GM13977 (cell line): ENCODE measurements around the gene NTRK3.

Source experiments
- DNase-seq: peaks from one replicate; pipeline ENCODE4 v3.0.0; 2012; ENCODE audit warnings: low spot score
- in situ Hi-C: fragments of 300-500 bp; cut with MboI; formaldehyde crosslinking; loops from one replicate; pipeline ENCODE4 v1.12.0; 2022; ENCODE audit warnings: low sequenced_read_pairs, low pct_unique_long_range_greater_than_20kb, mixed read lengths, inconsistent platforms; ENCODE audit not compliant: unreplicated experiment
- TF ChIP-seq, protein P1 (sequence below): IDR thresholded peaks from 2 replicates; pipeline ENCODE4 v1.5.1; 2012; ENCODE audit warnings: mild to moderate bottlenecking, control low read depth; ENCODE audit not compliant: insufficient read depth; ENCODE audit errors: extremely low read depth, missing control alignments

Gene NTRK3

DNA sequence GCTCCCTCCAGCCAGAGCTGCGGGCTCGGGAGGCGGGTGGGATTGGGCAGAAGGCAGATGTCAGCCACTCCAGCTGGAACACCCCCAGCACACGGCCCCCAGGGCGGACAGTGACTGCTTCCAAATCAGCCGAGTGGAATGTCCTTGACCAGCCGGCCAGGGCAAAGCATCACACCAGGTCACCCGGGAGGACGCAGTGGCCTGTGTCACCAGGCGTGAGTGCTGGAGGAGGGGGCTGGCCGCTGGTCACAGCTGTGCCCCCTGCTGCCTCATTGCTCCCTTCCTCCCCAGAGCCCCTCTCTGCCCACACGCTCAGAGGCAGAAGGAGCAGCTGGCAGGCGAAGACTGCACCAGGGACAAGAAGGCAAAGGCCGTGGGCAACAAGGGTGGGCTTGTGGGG lies 33.5 kb downstream of the NTRK3 start:
- TF ChIP-seq, protein P1, sequence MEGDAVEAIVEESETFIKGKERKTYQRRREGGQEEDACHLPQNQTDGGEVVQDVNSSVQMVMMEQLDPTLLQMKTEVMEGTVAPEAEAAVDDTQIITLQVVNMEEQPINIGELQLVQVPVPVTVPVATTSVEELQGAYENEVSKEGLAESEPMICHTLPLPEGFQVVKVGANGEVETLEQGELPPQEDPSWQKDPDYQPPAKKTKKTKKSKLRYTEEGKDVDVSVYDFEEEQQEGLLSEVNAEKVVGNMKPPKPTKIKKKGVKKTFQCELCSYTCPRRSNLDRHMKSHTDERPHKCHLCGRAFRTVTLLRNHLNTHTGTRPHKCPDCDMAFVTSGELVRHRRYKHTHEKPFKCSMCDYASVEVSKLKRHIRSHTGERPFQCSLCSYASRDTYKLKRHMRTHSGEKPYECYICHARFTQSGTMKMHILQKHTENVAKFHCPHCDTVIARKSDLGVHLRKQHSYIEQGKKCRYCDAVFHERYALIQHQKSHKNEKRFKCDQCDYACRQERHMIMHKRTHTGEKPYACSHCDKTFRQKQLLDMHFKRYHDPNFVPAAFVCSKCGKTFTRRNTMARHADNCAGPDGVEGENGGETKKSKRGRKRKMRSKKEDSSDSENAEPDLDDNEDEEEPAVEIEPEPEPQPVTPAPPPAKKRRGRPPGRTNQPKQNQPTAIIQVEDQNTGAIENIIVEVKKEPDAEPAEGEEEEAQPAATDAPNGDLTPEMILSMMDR: no peak
- DNase-seq: no peak
- in situ Hi-C loops: no loop called here

GRCh38 chr15:88221836-88222235 lies 34.7 kb downstream of the NTRK3 start:
- TF ChIP-seq, protein P1: no peak

DNA sequence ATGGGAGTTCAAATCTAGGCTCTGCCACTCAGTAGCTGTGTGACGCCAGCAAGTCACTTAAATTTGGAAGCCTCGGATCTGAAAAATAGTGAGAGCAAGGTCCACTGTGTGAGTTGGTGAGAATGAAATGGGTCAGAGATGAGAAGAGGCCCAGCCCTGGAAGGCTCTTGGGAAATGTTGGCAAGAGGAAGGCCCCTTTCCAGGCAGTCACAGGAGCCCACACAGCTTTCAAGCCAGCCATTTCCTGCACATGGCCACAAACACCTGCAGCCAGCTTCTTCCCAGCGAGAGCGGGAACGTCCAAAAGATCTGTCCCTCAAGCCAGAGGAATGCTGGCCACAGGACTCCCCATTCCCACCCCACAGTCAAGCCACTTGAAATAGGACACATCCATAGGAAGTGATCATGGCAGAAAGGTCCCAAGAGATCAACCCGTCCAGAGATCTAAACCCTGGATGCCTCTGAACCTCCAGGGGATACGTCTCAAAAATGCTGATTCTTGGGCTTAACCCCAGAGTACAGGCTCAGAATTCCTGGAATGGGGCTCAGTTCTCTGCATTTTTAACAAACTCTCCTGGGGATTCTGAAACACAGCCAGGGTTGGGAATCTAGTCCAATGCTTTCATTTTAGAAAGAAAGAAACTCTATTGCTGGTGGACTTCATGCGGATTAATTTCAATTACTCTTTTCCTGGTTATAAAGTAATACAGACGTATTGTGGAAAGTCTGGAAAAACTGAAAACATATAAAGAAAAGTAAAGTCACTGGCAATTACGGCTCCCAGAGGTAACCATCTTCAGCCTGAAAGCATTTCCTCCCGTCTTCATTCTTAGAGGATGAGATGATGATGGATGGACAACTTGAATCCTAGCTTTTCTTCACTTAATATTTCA lies 35.9 kb downstream of the NTRK3 start:
- DNase-seq: no peak
- TF ChIP-seq, protein P1: no peak
- in situ Hi-C loops: no loop called here

More at GRCh38 chr15:88221836-88222235, 34.7 kb downstream of the NTRK3 start:
- no peak for DNase-seq
- in situ Hi-C loops: no loop called here

- in situ Hi-C loops: no loop called here
- DNase-seq: no peak
Measured at GRCh38 chr15:88219623-88220022, 36.9 kb downstream of the NTRK3 start.

DNA sequence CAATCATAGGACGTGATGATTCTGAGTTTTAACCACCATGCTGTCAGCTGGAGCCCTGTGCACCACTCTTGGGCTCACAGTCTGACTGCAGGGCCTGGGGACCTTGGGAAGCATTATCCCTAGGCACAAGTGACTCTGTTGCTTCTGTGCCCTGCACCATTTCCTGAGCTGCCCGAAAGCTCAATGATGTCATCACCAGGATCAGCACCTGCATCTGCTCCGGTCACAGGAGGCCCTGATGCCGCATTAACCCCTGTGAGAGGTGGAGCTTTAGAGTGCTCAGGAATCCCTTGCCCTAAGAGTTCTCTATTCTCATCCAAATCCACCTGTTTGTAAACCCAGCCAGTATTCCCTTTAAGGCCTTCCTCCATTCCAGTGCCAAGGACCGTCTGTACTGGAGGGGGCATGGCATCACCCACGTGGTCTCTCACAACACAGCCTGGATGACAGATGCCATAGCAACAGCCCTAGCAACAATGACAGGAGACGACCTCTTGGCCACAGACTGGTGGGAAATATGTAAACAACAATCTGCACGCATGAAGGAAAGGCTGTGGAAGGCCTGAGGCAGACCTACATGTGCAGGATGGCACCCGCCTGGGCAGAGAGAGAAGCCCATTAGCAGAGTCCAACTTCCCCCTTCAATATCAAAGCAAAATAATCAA lies 37.9 kb downstream of the NTRK3 start:
- in situ Hi-C loops: no loop called here
- TF ChIP-seq, protein P1: no peak
- DNase-seq: no peak

More at GRCh38 chr15:88219623-88220022, 36.9 kb downstream of the NTRK3 start:
- TF ChIP-seq, protein P1: no peak

DNA sequence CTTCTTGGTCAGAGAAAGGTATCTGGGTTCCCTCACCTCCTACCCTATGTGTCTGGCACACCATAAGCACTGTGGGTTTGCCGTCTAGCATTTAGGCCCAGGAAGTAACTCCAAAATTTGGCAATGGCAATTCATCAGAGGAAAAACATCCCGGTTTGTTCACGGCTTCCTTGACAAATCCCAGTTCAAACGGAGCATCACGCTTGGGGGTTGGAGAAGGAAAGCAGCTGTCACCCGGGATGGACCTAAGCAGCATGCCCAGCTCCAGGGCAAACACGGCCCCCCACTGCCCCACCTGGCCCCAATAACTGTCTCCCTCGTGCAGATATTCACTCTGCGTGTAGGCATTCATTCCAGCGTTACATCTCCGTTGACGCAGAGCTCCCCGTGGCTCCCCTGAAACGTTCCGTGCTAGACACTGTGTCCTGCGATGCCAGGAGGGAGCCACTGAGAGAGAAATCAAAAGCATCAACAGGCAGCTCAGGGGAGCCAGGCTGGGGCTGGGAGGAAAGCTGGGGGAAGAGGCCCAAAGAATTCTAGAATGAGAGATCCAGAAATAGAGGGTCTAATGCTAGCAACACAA lies 41.4 kb downstream of the NTRK3 start:
- TF ChIP-seq, protein P1: no peak
- no peak for DNase-seq
- in situ Hi-C loops: no loop called here
